ENCODE results near the gene PRKN.
"Not testable (repeated sequence)": the region's sequence is repeated elsewhere in the genome, so short reads cannot be mapped to it uniquely, and the experiment has no call there.

Gene PRKN

GRCh38 chr6:162533009-162533400, 194.6 kb downstream of the PRKN start:
- DNase-seq (ENCODE audit: low read depth): no peak

- DNase-seq (ENCODE audit: low read depth): no peak
Measured at GRCh38 chr6:162532283-162533008, 195.1 kb downstream of the PRKN start.

GRCh38 chr6:162531391-162531790, 196.2 kb downstream of the PRKN start:
- not testable (repeated sequence) for DNase-seq (ENCODE audit: low read depth)

GRCh38 chr6:162528538-162528937, 199.0 kb downstream of the PRKN start:
- DNase-seq (ENCODE audit: low read depth): no peak

- DNase-seq (ENCODE audit: low read depth): no peak
Measured at GRCh38 chr6:162526960-162527359, 200.6 kb downstream of the PRKN start.

- DNase-seq (ENCODE audit: low read depth): no peak
Measured at GRCh38 chr6:162525181-162525580, 202.4 kb downstream of the PRKN start.

GRCh38 chr6:162512744-162513143, 214.8 kb downstream of the PRKN start:
- DNase-seq (ENCODE audit: low read depth): no peak

- no peak for DNase-seq (ENCODE audit: low read depth)
Measured at GRCh38 chr6:162497389-162497788, 230.2 kb downstream of the PRKN start.

- no peak for DNase-seq (ENCODE audit: low read depth)
Measured at GRCh38 chr6:162493917-162494316, 233.6 kb downstream of the PRKN start.

GRCh38 chr6:162491637-162492036, 235.9 kb downstream of the PRKN start:
- DNase-seq (ENCODE audit: low read depth): no peak

GRCh38 chr6:162489101-162489976, 238.2 kb downstream of the PRKN start:
- DNase-seq (ENCODE audit: low read depth): no peak

GRCh38 chr6:162488444-162488843, 239.1 kb downstream of the PRKN start:
- DNase-seq (ENCODE audit: low read depth): no peak

- no peak for DNase-seq (ENCODE audit: low read depth)
Measured at GRCh38 chr6:162485464-162485863, 242.1 kb downstream of the PRKN start.

- DNase-seq (ENCODE audit: low read depth): no peak
Measured at GRCh38 chr6:162481938-162482337, 245.6 kb downstream of the PRKN start.

GRCh38 chr6:162481320-162481719, 246.2 kb downstream of the PRKN start:
- DNase-seq (ENCODE audit: low read depth): no peak

GRCh38 chr6:162478192-162478671, 249.3 kb downstream of the PRKN start:
- no peak for DNase-seq (ENCODE audit: low read depth)

GRCh38 chr6:162474722-162475121, 252.8 kb downstream of the PRKN start:
- no peak for DNase-seq (ENCODE audit: low read depth)

- DNase-seq (ENCODE audit: low read depth): no peak
Measured at GRCh38 chr6:162471842-162472241, 255.7 kb downstream of the PRKN start.

GRCh38 chr6:162468326-162468725, 259.2 kb downstream of the PRKN start:
- DNase-seq (ENCODE audit: low read depth): no peak

GRCh38 chr6:162467679-162468078, 259.9 kb downstream of the PRKN start:
- no peak for DNase-seq (ENCODE audit: low read depth)

GRCh38 chr6:162463576-162463975, 264.0 kb downstream of the PRKN start:
- DNase-seq (ENCODE audit: low read depth): no peak

- DNase-seq (ENCODE audit: low read depth): no peak
Measured at GRCh38 chr6:162459985-162460384, 267.6 kb downstream of the PRKN start.

GRCh38 chr6:162450358-162450757, 277.2 kb downstream of the PRKN start:
- DNase-seq (ENCODE audit: low read depth): no peak

Data from ELR (cell line).